NCI-H1092 treated with DMSO at 0.1 percent for 48 hours (cell line): ENCODE data around the gene SHISA3.

Experiments used
- DNase-seq: peaks from one replicate; lab custom pipeline; 2025; lab: John Stamatoyannopoulos, UW

SHISA3 gene

GRCh38 chr4:42391981-42392380, 5.3 kb upstream of the SHISA3 start:
- no peak for DNase-seq

GRCh38 chr4:42392436-42392835, 4.9 kb upstream of the SHISA3 start:
- DNase-seq: no peak

- no peak for DNase-seq
These were observed 1.7 kb upstream of the SHISA3 start for GRCh38 chr4:42395595-42395994.

GRCh38 chr4:42396361-42396751, 932 bp upstream of the SHISA3 start:
- no peak for DNase-seq

- peak; percentile 37 for DNase-seq
These were observed 415 bp downstream of the SHISA3 start for GRCh38 chr4:42397635-42398170.

- no peak for DNase-seq
These were observed 1.0 kb downstream of the SHISA3 start for GRCh38 chr4:42398171-42398870.

- DNase-seq: peak; percentile 12
These were observed 1.6 kb downstream of the SHISA3 start for GRCh38 chr4:42398871-42399331.

GRCh38 chr4:42399393-42399792, 2.1 kb downstream of the SHISA3 start:
- no peak for DNase-seq

- no peak for DNase-seq
These were observed 3.9 kb downstream of the SHISA3 start for GRCh38 chr4:42401171-42401570.

DNA sequence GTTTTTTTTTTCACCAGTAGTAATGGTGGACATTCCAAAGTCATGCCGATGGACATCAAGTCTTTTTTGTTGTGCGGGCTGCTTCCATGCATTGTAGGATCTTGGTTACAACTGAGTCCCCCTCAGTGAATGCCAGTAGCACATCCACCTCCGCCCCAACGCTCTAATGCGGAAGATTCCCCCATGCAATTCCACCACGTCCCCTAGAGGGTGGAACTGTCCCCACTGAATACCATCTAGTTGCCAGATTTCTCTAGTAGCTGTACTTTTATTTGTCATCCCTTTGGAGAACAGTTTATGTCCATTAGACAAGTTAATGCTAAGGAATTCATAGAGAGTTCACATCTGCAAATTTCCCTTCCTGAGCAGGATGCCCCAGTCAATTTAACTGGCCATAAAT, 6.7 kb downstream of the SHISA3 start:
- DNase-seq: no peak

DNA sequence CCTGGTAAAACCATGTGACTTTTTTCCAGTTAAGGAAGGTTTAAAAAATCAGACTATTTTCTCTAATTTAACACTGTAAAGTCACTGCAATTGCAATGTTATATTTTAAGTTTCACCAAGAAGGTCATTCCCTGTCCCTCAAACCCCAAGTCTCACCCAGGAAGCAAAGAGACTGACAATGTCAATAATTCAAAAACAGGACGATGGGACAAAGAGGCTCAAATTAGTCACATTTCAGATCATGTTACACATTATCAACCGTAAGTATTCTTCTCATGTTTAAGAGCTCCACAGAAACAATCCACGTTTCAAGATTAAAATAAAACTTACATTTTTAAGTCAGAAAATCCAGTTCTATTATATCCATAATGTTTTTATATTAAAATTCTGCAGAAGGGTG, 13.2 kb downstream of the SHISA3 start:
- DNase-seq: no peak

DNA sequence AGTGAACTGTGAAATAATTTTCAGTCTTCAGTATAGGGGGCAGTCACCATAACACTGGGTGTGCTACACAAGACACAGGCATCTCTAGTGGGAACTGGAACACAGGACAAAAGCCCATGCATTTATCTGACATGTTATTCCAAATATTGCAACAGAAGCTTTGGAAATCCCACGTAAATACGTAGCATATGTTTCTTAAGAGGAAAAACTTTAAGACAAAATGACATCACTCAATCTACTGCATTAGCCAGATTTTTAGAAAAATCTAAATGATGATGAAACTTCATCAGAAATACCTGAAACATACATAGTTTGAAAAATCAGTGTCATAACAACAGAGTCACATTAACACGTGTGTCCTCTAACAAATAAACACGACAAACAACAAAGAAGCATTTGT, 14.5 kb downstream of the SHISA3 start:
- DNase-seq: no peak

- no peak for DNase-seq
These were observed 15.0 kb downstream of the SHISA3 start for GRCh38 chr4:42412251-42412650.

DNA sequence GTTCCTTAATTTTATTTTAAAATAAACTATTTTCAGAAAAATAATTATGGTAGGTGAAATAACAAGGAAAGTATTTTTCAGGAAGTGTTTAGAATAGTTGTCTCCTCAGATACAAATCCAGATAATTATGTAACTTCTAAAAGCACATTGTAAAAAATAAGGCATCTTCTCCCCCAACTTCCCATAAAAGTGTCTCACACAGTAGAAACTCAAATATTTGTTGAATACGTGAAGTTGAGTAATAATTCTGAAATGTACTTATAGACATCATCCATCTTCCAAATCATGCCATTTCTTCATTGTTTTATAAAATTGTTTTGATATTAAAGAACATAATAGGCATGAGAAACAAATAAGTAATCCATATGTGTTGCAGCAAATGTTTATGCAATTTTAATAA, 18.0 kb downstream of the SHISA3 start:
- DNase-seq: no peak

DNA sequence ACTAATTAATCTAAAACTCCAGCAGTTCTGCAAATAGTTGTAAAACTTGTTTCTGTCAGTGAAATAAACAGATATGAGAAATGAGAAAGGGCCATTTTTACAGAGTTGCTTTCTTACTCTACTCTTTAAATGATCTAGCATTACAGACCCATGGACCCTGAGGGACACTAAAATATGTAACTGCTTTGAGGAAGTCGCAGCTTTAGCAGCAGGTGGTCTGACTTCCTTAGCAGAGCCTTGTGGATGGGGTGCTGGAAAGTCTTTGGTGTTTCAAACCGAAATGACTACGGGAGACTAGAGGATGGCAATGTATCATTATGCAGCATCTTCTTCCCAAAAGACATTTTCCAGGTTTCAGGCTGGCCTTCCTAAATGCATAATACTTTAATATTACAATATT, 18.7 kb downstream of the SHISA3 start:
- DNase-seq: no peak

DNA sequence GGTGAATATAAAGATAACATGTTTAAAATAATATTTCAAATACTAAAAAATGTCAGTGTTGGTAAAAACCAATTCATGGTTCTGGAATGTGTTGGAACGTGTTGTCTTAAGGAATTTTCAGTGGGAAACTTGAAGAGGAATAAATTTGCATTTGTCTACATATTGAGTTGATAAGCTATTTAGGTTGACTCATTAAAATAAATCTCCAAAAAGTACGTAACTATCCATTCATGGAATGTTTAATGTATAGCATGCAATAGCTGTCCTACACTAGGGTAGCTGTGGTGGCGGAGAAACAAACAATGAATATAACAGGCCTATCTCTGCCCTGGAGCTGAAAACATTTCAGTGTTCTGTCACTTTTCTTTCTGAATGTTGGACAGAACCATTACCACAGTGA, 20.3 kb downstream of the SHISA3 start:
- no peak for DNase-seq

- no peak for DNase-seq
These were observed 22.9 kb downstream of the SHISA3 start for GRCh38 chr4:42420140-42420539.

- DNase-seq: no peak
These were observed 28.1 kb downstream of the SHISA3 start for GRCh38 chr4:42425146-42426065.

- no peak for DNase-seq
These were observed 30.7 kb downstream of the SHISA3 start for GRCh38 chr4:42428036-42428435.

DNA sequence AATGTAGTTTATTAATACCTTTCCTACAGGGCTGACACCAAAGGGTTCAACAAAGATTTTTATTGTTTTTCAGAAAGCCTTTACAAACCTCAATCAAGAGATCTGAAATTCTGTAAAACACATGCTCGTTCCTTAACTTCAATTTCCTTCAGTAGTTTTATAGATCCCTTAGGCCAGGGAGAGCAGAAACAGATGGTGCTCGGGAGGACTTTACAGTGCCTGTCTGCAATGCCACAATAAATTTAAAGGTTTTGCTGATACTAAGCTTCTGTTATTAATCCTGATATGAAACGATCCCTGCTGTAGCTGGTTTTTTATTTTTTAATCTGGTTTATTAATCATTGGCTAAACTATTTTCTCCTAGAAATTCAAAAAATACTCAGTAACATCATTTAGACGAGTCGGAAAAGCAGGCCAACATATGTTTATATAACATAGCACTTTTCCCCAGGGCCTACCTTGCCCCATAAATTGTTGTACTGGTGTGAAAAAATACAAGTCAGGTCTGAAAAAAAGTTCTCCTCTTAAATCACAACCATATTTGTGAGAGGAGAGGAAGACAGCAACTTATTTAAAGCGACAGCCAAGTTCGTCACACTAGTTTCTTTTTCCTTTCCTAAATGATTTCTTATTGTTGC, 39.8 kb downstream of the SHISA3 start:
- no peak for DNase-seq

GRCh38 chr4:42440083-42440482, 42.8 kb downstream of the SHISA3 start:
- no peak for DNase-seq

- no peak for DNase-seq
These were observed 45.3 kb downstream of the SHISA3 start for GRCh38 chr4:42442601-42443000.

- no peak for DNase-seq
These were observed 47.8 kb downstream of the SHISA3 start for GRCh38 chr4:42445038-42445437.
